Endothelial cell of umbilical vein (primary cell): ENCODE results near the gene OR10A2. TPM values are rescaled to one million over a fixed set of nuclear protein-coding genes. Genes with fewer than 3 reads are reported as not detected.
"Not testable (repeated sequence)": the region's sequence is repeated elsewhere in the genome, so short reads cannot be mapped to it uniquely, and the experiment has no call there.

Experiments
- BruUV-seq: library from RNA; stranded (reverse); fragments of 400-500 nt; replicated peaks from 2 replicates; lab custom pipeline; 2021; lab: Mats Ljungman, UMichigan
- CTCF ChIA-PET: fragments of 300-600, 350-600 bp; sonication (Branson Sonifier 250); formaldehyde crosslinking; loops from one replicate; lab custom pipeline; 2021; ENCODE audit warnings: antibody characterized with exemption, inconsistent platforms; lab: Charles Lee
- POLR2A ChIA-PET: fragments of 300-600, 350-600 bp; sonication (Branson Sonifier 250); formaldehyde crosslinking; loops from one replicate; lab custom pipeline; 2021; ENCODE audit warnings: antibody characterized with exemption, inconsistent platforms; lab: Charles Lee
- DNase-seq: peaks from one replicate; pipeline ENCODE4 v3.0.0-alpha.2; 2011; ENCODE audit warnings: low read depth, low spot score
- FAIRE-seq: peaks from 2 replicates; lab custom pipeline; 2011; peaks lifted over from hg19 to GRCh38; lab: Jason Lieb, UNC
- H2AFZ ChIP-seq: 2 replicates; pipeline ENCODE4 v1.6.0; 2012; ENCODE audit warnings: low read depth, low read length, control low read depth, inconsistent platforms
- H3K27ac ChIP-seq: 2 replicates; pipeline ENCODE4 v1.5.1; 2011; ENCODE audit warnings: low read depth, mild to moderate bottlenecking, control low read depth, low read length, moderate library complexity; ENCODE audit not compliant: insufficient read depth
- H3K27me3 ChIP-seq, 2 experiments: 2 replicates each; pipeline versions ENCODE4 v1.6.0 to v1.6.1; 2011; ENCODE audit warnings: low read length in 2 of 2, mixed read lengths in 1 of 2; ENCODE audit not compliant: control insufficient read depth in 2 of 2, insufficient read depth in 2 of 2
- H3K36me3 ChIP-seq, 2 experiments: 2 replicates in 1 of 2; 3 replicates in 1 of 2; pipeline ENCODE4 v1.5.1; 2011; ENCODE audit warnings: low read length in 2 of 2, mild to moderate bottlenecking in 1 of 2, moderate library complexity in 1 of 2; ENCODE audit not compliant: control insufficient read depth in 2 of 2, insufficient read depth in 2 of 2; ENCODE audit errors: extremely low read depth in 1 of 2
- H3K4me1 ChIP-seq: 3 replicates; pipeline ENCODE4 v1.5.1; 2011; ENCODE audit warnings: mild to moderate bottlenecking, low read length; ENCODE audit not compliant: control insufficient read depth, insufficient read depth; ENCODE audit errors: extremely low read depth
- H3K4me2 ChIP-seq: 2 replicates; pipeline ENCODE4 v1.6.1; 2011; ENCODE audit warnings: low read length, control low read depth, mixed read lengths; ENCODE audit not compliant: insufficient read depth
- H3K4me3 ChIP-seq, 3 experiments: fragments of 200-600 bp in 1 of 3; sonication (generic), shearing (Covaris generic) in 1 of 3; replicated peaks in 1 of 3; 2 replicates each; pipeline ENCODE4 v1.5.1; 2011 to 2016; ENCODE audit warnings: control low read depth in 3 of 3, low read length in 3 of 3, mild to moderate bottlenecking in 2 of 3, inconsistent platforms in 1 of 3, low read depth in 1 of 3, moderate library complexity in 1 of 3; ENCODE audit not compliant: insufficient read depth in 1 of 3
- H3K79me2 ChIP-seq: 2 replicates; pipeline ENCODE4 v1.6.0; 2012; ENCODE audit warnings: low read length, inconsistent platforms; ENCODE audit not compliant: control insufficient read depth, insufficient read depth
- H3K9ac ChIP-seq: replicated peaks from 2 replicates; pipeline ENCODE3; 2011; ENCODE audit warnings: low read length, control low read depth; ENCODE audit not compliant: insufficient read depth; ENCODE audit errors: extremely low read depth
- H3K9me1 ChIP-seq: replicated peaks from 3 replicates; pipeline ENCODE4 v1.6.0; 2011; ENCODE audit warnings: mild to moderate bottlenecking, low read length; ENCODE audit not compliant: control insufficient read depth, insufficient read depth; ENCODE audit errors: extremely low read depth
- H3K9me3 ChIP-seq: replicated peaks from 2 replicates; pipeline ENCODE4 v1.5.1; 2012; ENCODE audit warnings: low read length, inconsistent platforms; ENCODE audit not compliant: control insufficient read depth, insufficient read depth
- H4K20me1 ChIP-seq: replicated peaks from 2 replicates; pipeline ENCODE3; 2011; ENCODE audit warnings: mild to moderate bottlenecking, low read length; ENCODE audit not compliant: control insufficient read depth, insufficient read depth; ENCODE audit errors: extremely low read depth
- FOS ChIP-seq: IDR thresholded peaks from 2 replicates; pipeline ENCODE4 v1.6.1; 2011; ENCODE audit warnings: mild to moderate bottlenecking, low read length, moderate library complexity, borderline replicate concordance; ENCODE audit not compliant: insufficient read depth
- JUN ChIP-seq: IDR thresholded peaks from 2 replicates; pipeline ENCODE4 v1.6.1; 2011; ENCODE audit warnings: borderline replicate concordance, low read depth; ENCODE audit not compliant: insufficient read length, insufficient read depth
- dilution Hi-C: fragments of 300-500 bp; cut with MboI; formaldehyde crosslinking; loops from one replicate; pipeline ENCODE4 v1.15.0; 2019; ENCODE audit warnings: low sequenced_read_pairs; ENCODE audit not compliant: extremely low pct_ligation_motif_present
- intact Hi-C: fragments of 100-400 bp; cut with micrococcal nuclease; formaldehyde crosslinking; loops from one replicate; pipeline ENCODE4 v1.10.0; 2022
- polyA plus RNA-seq, 4 experiments: library from polyadenylated mRNA; depleted of rRNA in 3 of 4; stranded (reverse) in 3 of 4; unstranded in 1 of 4; fragments of >200 nt; gene quantifications; 2 replicates each; pipeline versions ENCODE4 v1.2.1 to v1.2.3, GENCODE V29; 2011 to 2012; ENCODE audit warnings: missing spikeins in 1 of 4
- total RNA-seq: library from RNA; stranded (reverse); gene quantifications from 2 replicates; pipeline ENCODE4 v1.2.3, GENCODE V29; 2021

OR10A2 gene
- total and polyA plus RNA-seq, 2 donors (not counting 3 experiments of a cell fraction or from before 2014, with no cell fraction given) = not detected

DNA sequence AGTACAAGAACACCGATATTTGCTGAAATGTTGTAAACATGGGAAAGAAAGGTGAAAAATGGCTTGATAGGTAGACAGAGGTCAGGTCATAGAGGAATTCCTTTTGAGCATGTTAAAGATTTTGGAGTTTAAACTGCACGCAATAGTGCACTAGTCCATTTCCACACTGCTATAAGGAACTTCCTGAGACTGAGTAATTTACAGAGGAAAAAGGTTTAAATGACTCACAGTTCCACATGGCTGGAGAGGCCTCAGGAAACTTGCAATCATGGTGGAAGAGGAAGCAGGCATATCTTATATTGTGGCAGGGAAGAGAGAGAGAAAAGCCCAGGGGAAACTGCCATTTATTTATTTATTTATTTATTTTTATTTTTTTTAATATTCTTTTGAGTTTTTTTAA, 12.3 kb upstream of the OR10A2 start:
- H3K9me3 ChIP-seq = no peaks in the 10 kb centered on the region
- no peaks in the 10 kb centered on the region for H3K36me3 ChIP-seq
- FAIRE-seq (peak; percentile 88), DNase-seq (no peak)
- H3K9me1 ChIP-seq = no peaks in the 10 kb centered on the region
- no peaks in the 10 kb centered on the region for H3K4me1 ChIP-seq
- POLR2A ChIA-PET = no interaction called here
- H3K4me2 ChIP-seq = no peak overlapping the region
- H4K20me1 ChIP-seq = no peaks in the 10 kb centered on the region
- no peak overlapping the region for H2AFZ ChIP-seq
- intact Hi-C loops (no loop called here), dilution Hi-C loops (no loop called here)
- H3K27me3 ChIP-seq = peaks cover 0 to 2% of the 10 kb centered on the region in 2 experiments
- H3K27ac ChIP-seq = no peak overlapping the region
- no peak overlapping the region for H3K9ac ChIP-seq
- no peak overlapping the region for H3K4me3 ChIP-seq
- no peaks in the 10 kb centered on the region for H3K79me2 ChIP-seq
- CTCF ChIA-PET = no interaction called here
- TF ChIP-seq JUN (no peak), FOS (peak; percentile 58)
- no TSS peak for BruUV-seq

DNA sequence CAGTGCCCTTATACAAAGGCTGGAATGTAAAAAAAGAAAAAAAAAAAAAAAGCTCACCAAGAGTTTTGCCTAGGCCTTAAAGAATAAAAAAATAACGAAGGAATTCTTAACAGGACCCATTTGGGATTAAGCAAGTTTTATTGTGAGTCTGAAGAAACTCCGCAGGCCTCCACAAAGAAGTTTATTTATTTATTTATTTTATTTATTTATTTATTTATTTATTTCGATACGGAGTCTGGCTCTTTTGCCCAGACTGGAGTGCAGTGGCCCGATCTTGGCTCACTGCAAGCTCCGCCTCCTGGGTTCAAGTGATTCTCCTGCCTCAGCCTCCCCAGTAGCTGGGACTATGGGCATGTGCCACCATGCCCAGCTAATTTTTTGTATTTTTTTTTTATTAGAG, 8.1 kb upstream of the OR10A2 start:
- H3K9me1 ChIP-seq, H3K27me3 ChIP-seq, H3K36me3 ChIP-seq, H3K4me2 ChIP-seq, POLR2A ChIA-PET, H2AFZ ChIP-seq, BruUV-seq, H3K9me3 ChIP-seq, H4K20me1 ChIP-seq, FAIRE-seq, H3K4me1 ChIP-seq, H3K4me3 ChIP-seq, H3K27ac ChIP-seq, dilution Hi-C loops, intact Hi-C loops, H3K9ac ChIP-seq, DNase-seq, H3K79me2 ChIP-seq: not testable (repeated sequence)
- CTCF ChIA-PET = interaction anchor here (0.7 to 1.8 kb wide), 2 partner anchors 9 to 42 kb away, joined by 4 to 6 read pairs; no protein-coding TSS in a partner anchor
